GM12878 (cell line): ENCODE results near the gene GABBR2. TPM values are rescaled to one million over a fixed set of nuclear protein-coding genes. Genes with fewer than 3 reads are reported as not detected.

Experiments
- ATAC-seq: fragments of 200-7000 bp; cut with Tn5 transposase; 3 replicates; pipeline ENCODE4 v1.9.1; 2020; ENCODE audit warnings: mild to moderate bottlenecking, moderate library complexity
- BruUV-seq: library from RNA; stranded (reverse); fragments of 400-500 nt; replicated peaks from 2 replicates; lab custom pipeline; 2021; lab: Mats Ljungman, UMichigan
- CTCF ChIA-PET: fragments of 300-600 bp; sonication (Branson Sonifier 250); formaldehyde crosslinking; extraction: SDS; loops from one replicate; lab custom pipeline; 2021; ENCODE audit warnings: inconsistent platforms; lab: Yijun Ruan, JAX
- POLR2A ChIA-PET: fragments of 350-600 bp; formaldehyde crosslinking; extraction: SDS; loops from one replicate; lab custom pipeline; 2021; ENCODE audit warnings: inconsistent platforms; lab: Charles Lee
- RAD21 ChIA-PET: fragments of 300-600 bp; sonication (Branson Sonifier 250); formaldehyde crosslinking; loops from one replicate; lab custom pipeline; 2023; ENCODE audit warnings: antibody characterized with exemption; ENCODE audit not compliant: unreplicated experiment; lab: Charles Lee
- SMC1A ChIA-PET: fragments of 300-600 bp; sonication (Branson Sonifier 250); formaldehyde crosslinking; loops from one replicate; lab custom pipeline; 2023; ENCODE audit not compliant: unreplicated experiment, uncharacterized antibody; lab: Charles Lee
- DNase-seq: peaks from one replicate; pipeline ENCODE4 v3.0.0-alpha.2; 2011; ENCODE audit warnings: low read depth, low spot score
- FAIRE-seq: peaks from 3 replicates; lab custom pipeline; 2011; peaks lifted over from hg19 to GRCh38; lab: Jason Lieb, UNC
- H2AFZ ChIP-seq: 2 replicates; pipeline ENCODE4 v1.6.0; 2011; ENCODE audit warnings: low read depth, low read length, control low read depth; ENCODE audit not compliant: control insufficient read depth
- H3K27ac ChIP-seq: 2 replicates; pipeline ENCODE4 v1.5.1; 2011; ENCODE audit warnings: control low read depth; ENCODE audit not compliant: control insufficient read depth, insufficient read depth
- H3K27me3 ChIP-seq, 2 experiments: replicated peaks in 1 of 2; 2 replicates each; pipeline versions ENCODE4 v1.6.0 to v1.6.1; 2011; ENCODE audit warnings: low read length in 1 of 2; ENCODE audit not compliant: control insufficient read depth in 2 of 2, insufficient read depth in 2 of 2
- H3K36me3 ChIP-seq, 2 experiments: 2 replicates each; pipeline ENCODE4 v1.5.1; 2011; ENCODE audit warnings: low read length in 1 of 2; ENCODE audit not compliant: control insufficient read depth in 2 of 2, insufficient read depth in 2 of 2
- H3K4me1 ChIP-seq: 2 replicates; pipeline ENCODE4 v1.6.1; 2011; ENCODE audit warnings: mild to moderate bottlenecking, low read length, moderate library complexity, mixed read lengths; ENCODE audit not compliant: control insufficient read depth, insufficient read depth
- H3K4me2 ChIP-seq: 2 replicates; pipeline ENCODE4 v1.6.0; 2011; ENCODE audit warnings: control low read depth; ENCODE audit not compliant: control insufficient read depth, insufficient read depth
- H3K4me3 ChIP-seq: fragments of 200-600 bp; sonication (generic); 2 replicates; pipeline ENCODE4 v1.5.1; 2016
- H3K79me2 ChIP-seq: 2 replicates; pipeline ENCODE4 v1.6.0; 2011; ENCODE audit warnings: low read length; ENCODE audit not compliant: control insufficient read depth, insufficient read depth
- H3K9ac ChIP-seq: 2 replicates; pipeline ENCODE4 v1.8.0; 2011; ENCODE audit warnings: low read length, control low read depth, mixed read lengths; ENCODE audit not compliant: control insufficient read depth, insufficient read depth
- H3K9me3 ChIP-seq: replicated peaks from 3 replicates; pipeline ENCODE4 v1.5.1; 2011; ENCODE audit warnings: mild to moderate bottlenecking, low read length; ENCODE audit not compliant: control insufficient read depth, insufficient read depth
- H4K20me1 ChIP-seq: 2 replicates; pipeline ENCODE4 v1.6.0; 2011; ENCODE audit not compliant: control insufficient read depth, insufficient read depth
- ESRRA ChIP-seq: IDR thresholded peaks from 2 replicates; pipeline ENCODE4 v1.6.1; 2012; ENCODE audit warnings: mild to moderate bottlenecking, low read length, improper control_type of control experiment
- HDAC2 ChIP-seq: fragments of 200-600 bp; sonication (generic); IDR thresholded peaks from 2 replicates; pipeline ENCODE4 v1.6.1; 2017
- JUND ChIP-seq: IDR thresholded peaks from 2 replicates; pipeline ENCODE4 v1.6.1; 2012; ENCODE audit warnings: low read depth, mild to moderate bottlenecking, low read length, improper control_type of control experiment, moderate library complexity
- MYC ChIP-seq: IDR thresholded peaks from 2 replicates; pipeline ENCODE4 v1.6.1; 2011; ENCODE audit warnings: mild to moderate bottlenecking, low read length, moderate library complexity, inconsistent platforms; ENCODE audit not compliant: insufficient read depth, insufficient replicate concordance, insufficient read length, severe bottlenecking
- RELB ChIP-seq: fragments of 450-650 bp; IDR thresholded peaks from 2 replicates; pipeline ENCODE4 v1.6.1; 2017; ENCODE audit warnings: low read depth, mild to moderate bottlenecking, moderate library complexity
- SMAD5 ChIP-seq: IDR thresholded peaks from 2 replicates; pipeline ENCODE4 v1.6.1; 2016; ENCODE audit warnings: antibody characterized with exemption, low read depth
- SPI1 ChIP-seq: IDR thresholded peaks from 2 replicates; pipeline ENCODE4 v1.6.1; 2011; ENCODE audit warnings: low read depth, mild to moderate bottlenecking, low read length, moderate library complexity, borderline replicate concordance; ENCODE audit not compliant: insufficient read depth
- SUZ12 ChIP-seq: fragments of 200-600 bp; sonication (generic); IDR thresholded peaks from one replicate; pipeline ENCODE4 v1.6.1; 2018; ENCODE audit warnings: antibody characterized with exemption, mild to moderate bottlenecking; ENCODE audit not compliant: unreplicated experiment
- TARDBP ChIP-seq: IDR thresholded peaks from 2 replicates; pipeline ENCODE4 v1.6.1; 2016; ENCODE audit warnings: borderline replicate concordance
- ZNF274 ChIP-seq: IDR thresholded peaks from one replicate; pipeline ENCODE4 v1.8.0; 2011; ENCODE audit not compliant: insufficient read length, insufficient read depth
- WGBS: methylation state at CpG from one replicate; pipeline ENCODE4 v1.1.6; 2016; ENCODE audit warnings: low lambda C conversion rate; ENCODE audit not compliant: insufficient replicate concordance, insufficient coverage; ENCODE audit errors: missing lambda C conversion rate; 5-methylcytosine and 5-hydroxymethylcytosine counted together
- in situ Hi-C: fragments of 300-500 bp; cut with MboI; formaldehyde crosslinking; loops from 9 replicates; pipeline ENCODE4 v1.14.3; 2018; ENCODE audit warnings: mixed read lengths
- intact Hi-C: fragments of 100-400 bp; cut with micrococcal nuclease; formaldehyde crosslinking; loops from one replicate; pipeline ENCODE4 v1.14.2; 2022; ENCODE audit not compliant: unreplicated experiment
- polyA plus RNA-seq, 11 experiments: library from polyadenylated mRNA; depleted of rRNA in 4 of 11; unstranded in 6 of 11; stranded (reverse) in 5 of 11; fragments of >200 nt; fragmentation: Nextera tagmentation in 4 of 11; fragmentation: Illumina TruSeq in 1 of 11; extraction: Ambion mirVana in 4 of 11; extraction: Trizol in 1 of 11; gene quantifications; 1 replicate in 1 of 11; 2 replicates in 10 of 11; pipeline versions ENCODE4 v1.2.1 to v1.2.3, GENCODE V29; 2011 to 2016; ENCODE audit warnings: inconsistent platforms in 2 of 11, missing spikeins in 2 of 11, low read depth in 1 of 11
- total RNA-seq, 4 experiments: library from RNA; depleted of rRNA in 3 of 4; stranded (reverse); fragments of >200 nt in 3 of 4; fragmentation: Illumina TruSeq in 1 of 4; extraction: Trizol in 1 of 4; gene quantifications; 2 replicates each; pipeline versions ENCODE4 v1.2.1 to v1.2.3, GENCODE V29; 2013 to 2021

Gene GABBR2
- total and polyA plus RNA-seq, 10 of the 15 experiments (the other 5 are each of a cell fraction or from before 2014, with no cell fraction given): 0.02 to 2.2 (median 0.06) TPM; not detected in 2

GRCh38 chr9:98495530-98495929 is 213.2 kb downstream of the GABBR2 start:
- no peaks in the 10 kb centered on the region for H3K79me2 ChIP-seq
- in situ Hi-C loops (no loop called here), intact Hi-C loops (no loop called here)
- H3K4me3 ChIP-seq: no peak overlapping the region
- BruUV-seq: no TSS peak
- H3K4me2 ChIP-seq: no peak overlapping the region
- ChIA-PET CTCF (no interaction called here), POLR2A (no interaction called here), RAD21 (no interaction called here), SMC1A (no interaction called here)
- no peak overlapping the region for H3K27ac ChIP-seq
- H4K20me1 ChIP-seq: no peaks in the 10 kb centered on the region
- H3K27me3 ChIP-seq: peaks cover 0 to 3% of the 10 kb centered on the region in 2 experiments; a peak in 2 of 4 replicates
- TF ChIP-seq TARDBP: no peak
- TF ChIP-seq SUZ12: no peak
- no peak for TF ChIP-seq ZNF274
- no peak for TF ChIP-seq HDAC2
- no peak for TF ChIP-seq ESRRA
- TF ChIP-seq SPI1: no peak
- no peak for TF ChIP-seq MYC
- no peak for TF ChIP-seq SMAD5
- no peak for TF ChIP-seq JUND
- TF ChIP-seq RELB: no peak
- no peak for FAIRE-seq
- WGBS: 23% methylated on average over 3 of the region's 3 CpGs
- no peaks in the 10 kb centered on the region for H3K9me3 ChIP-seq
- no peak for DNase-seq
- no peaks in the 10 kb centered on the region for H3K4me1 ChIP-seq
- ATAC-seq: no peak
- no peak overlapping the region for H3K9ac ChIP-seq
- H3K36me3 ChIP-seq: no peaks in the 10 kb centered on the region
- H2AFZ ChIP-seq: no peak overlapping the region
